Panc1 (cell line): ENCODE data around the gene SSNA1. TPM values are rescaled to one million over a fixed set of nuclear protein-coding genes. Genes with fewer than 3 reads are reported as not detected.

Experiments used
- ATAC-seq: fragments of 200-7000 bp; cut with Tn5 transposase; 2 replicates; pipeline ENCODE4 v1.9.1; 2020; ENCODE audit warnings: mild to moderate bottlenecking, moderate library complexity
- BruUV-seq: library from RNA; stranded (reverse); fragments of 400-500 nt; replicated peaks from 2 replicates; lab custom pipeline; 2021; lab: Mats Ljungman, UMichigan
- CTCF ChIA-PET: fragments of 300-600 bp; sonication (Branson Sonifier 250); formaldehyde crosslinking; loops from one replicate; lab custom pipeline; 2022; ENCODE audit warnings: antibody characterized with exemption; lab: Charles Lee
- POLR2A ChIA-PET: fragments of 300-600 bp; sonication (Branson Sonifier 250); formaldehyde crosslinking; loops from one replicate; lab custom pipeline; 2022; ENCODE audit warnings: antibody characterized with exemption; lab: Charles Lee
- DNase-seq: peaks from one replicate; pipeline ENCODE4 v3.0.0-alpha.2; 2010; ENCODE audit warnings: low read depth, low spot score
- H3K27ac ChIP-seq: 2 replicates; pipeline ENCODE4 v1.5.1; 2011; ENCODE audit warnings: mild to moderate bottlenecking, low read length, inconsistent platforms
- H3K27me3 ChIP-seq: fragments of 200-500 bp; sonication (Bioruptor generic); 2 replicates; pipeline ENCODE4 v1.6.0; 2014; ENCODE audit warnings: low read length, inconsistent platforms; ENCODE audit not compliant: control insufficient read depth, insufficient read depth
- H3K36me3 ChIP-seq: fragments of 200-500 bp; sonication (Bioruptor generic); 2 replicates; pipeline ENCODE4 v1.5.1; 2014; ENCODE audit warnings: inconsistent platforms, mild to moderate bottlenecking, low read length, moderate library complexity; ENCODE audit not compliant: control insufficient read depth, insufficient read depth
- H3K4me1 ChIP-seq: 2 replicates; pipeline ENCODE4 v1.5.1; 2011; ENCODE audit warnings: inconsistent platforms, mild to moderate bottlenecking, low read length, moderate library complexity; ENCODE audit not compliant: control insufficient read depth, insufficient read depth
- H3K4me3 ChIP-seq, 2 experiments: 2 replicates each; pipeline ENCODE4 v1.5.1; 2011 to 2012; ENCODE audit warnings: low read depth in 2 of 2, low read length in 2 of 2, mild to moderate bottlenecking in 2 of 2, inconsistent platforms in 1 of 2, moderate library complexity in 1 of 2
- H3K9me3 ChIP-seq: fragments of 200-500 bp; sonication (Bioruptor generic); 2 replicates; pipeline ENCODE4 v1.5.1; 2014; ENCODE audit warnings: low read depth, mild to moderate bottlenecking, inconsistent platforms, low read length, moderate library complexity; ENCODE audit not compliant: control insufficient read depth, insufficient read depth
- POLR2AphosphoS5 ChIP-seq: IDR thresholded peaks from 2 replicates; pipeline ENCODE4 v1.6.1; 2012; ENCODE audit warnings: mild to moderate bottlenecking, low read depth, low read length, moderate library complexity
- SIN3A ChIP-seq: IDR thresholded peaks from 2 replicates; pipeline ENCODE4 v1.6.1; 2012; ENCODE audit warnings: low read depth, mild to moderate bottlenecking, low read length, moderate library complexity, borderline replicate concordance; ENCODE audit not compliant: insufficient read depth
- TCF7L2 ChIP-seq: IDR thresholded peaks from 2 replicates; pipeline ENCODE4 v1.6.1; 2011; ENCODE audit warnings: mild to moderate bottlenecking, low read depth, low read length, inconsistent platforms
- in situ Hi-C: cut with HindIII; loops from 2 replicates; pipeline ENCODE4 v1.10.0; 2016; ENCODE audit warnings: low sequenced_read_pairs, low pct_unique_long_range_greater_than_20kb
- intact Hi-C: fragments of 100-400 bp; cut with micrococcal nuclease; formaldehyde crosslinking; loops from one replicate; pipeline ENCODE4 v1.10.0; 2022; ENCODE audit not compliant: unreplicated experiment
- total RNA-seq: library from RNA; stranded (reverse); gene quantifications from one replicate; pipeline ENCODE4 v1.2.1, GENCODE V29; 2021; ENCODE audit not compliant: unreplicated experiment
- TF ChIP-seq, protein P1 (sequence below): fragments of 450-650 bp; IDR thresholded peaks from 2 replicates; pipeline ENCODE4 v1.5.1; 2017; ENCODE audit warnings: mild to moderate bottlenecking
- TF ChIP-seq, protein P2 (sequence below), 2 experiments: IDR thresholded peaks; 2 replicates each; pipeline ENCODE4 v1.6.1; 2011 to 2012; ENCODE audit warnings: low read depth in 2 of 2, control low read depth in 1 of 2, low read length in 1 of 2, mild to moderate bottlenecking in 1 of 2, moderate library complexity in 1 of 2; ENCODE audit not compliant: insufficient read depth in 1 of 2

SSNA1 gene
- total RNA-seq, 1 experiment from 2014 or later: 86.9 TPM

DNA sequence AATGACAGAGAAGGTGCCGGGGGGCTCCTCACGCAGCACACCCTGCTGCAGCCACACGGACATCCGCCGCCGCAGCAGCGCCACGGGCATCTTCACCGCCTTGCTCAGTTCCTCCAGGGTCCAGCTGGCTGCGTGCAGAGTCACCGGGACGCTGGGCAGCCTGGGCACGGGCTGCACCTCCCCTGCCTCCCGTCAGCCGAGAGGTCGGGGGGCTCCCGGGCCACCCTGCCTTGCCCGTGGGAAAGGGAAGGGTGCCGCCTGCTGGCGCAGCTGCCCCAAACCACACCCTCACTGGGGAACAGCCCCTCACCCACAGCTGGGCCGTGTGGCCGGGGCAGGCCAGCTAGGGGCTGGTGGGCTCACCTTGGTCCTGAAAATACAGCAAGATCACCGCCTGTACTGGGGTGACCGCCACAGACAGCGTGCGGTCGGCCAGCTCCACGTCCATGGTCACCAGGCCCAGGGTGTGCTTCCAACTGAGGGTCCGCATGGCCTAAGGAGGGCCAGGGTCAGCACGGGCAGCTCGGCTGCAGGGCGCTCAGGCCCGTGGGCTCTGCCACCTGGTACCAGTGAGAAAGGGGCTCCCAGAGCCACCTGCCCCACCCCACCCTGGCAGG, 13.0 kb upstream of the SSNA1 start:
- POLR2A ChIA-PET: no interaction called here
- no peak overlapping the region for H3K27ac ChIP-seq
- ATAC-seq: no peak
- H3K4me3 ChIP-seq: no peak overlapping the region
- intact Hi-C loops (no loop called here), in situ Hi-C loops (no loop called here)
- no peaks in the 10 kb centered on the region for H3K9me3 ChIP-seq
- no peaks in the 10 kb centered on the region for H3K36me3 ChIP-seq
- TF ChIP-seq POLR2AphosphoS5 (no peak), SIN3A (no peak), TCF7L2 (no peak)
- TF ChIP-seq, protein P1, sequence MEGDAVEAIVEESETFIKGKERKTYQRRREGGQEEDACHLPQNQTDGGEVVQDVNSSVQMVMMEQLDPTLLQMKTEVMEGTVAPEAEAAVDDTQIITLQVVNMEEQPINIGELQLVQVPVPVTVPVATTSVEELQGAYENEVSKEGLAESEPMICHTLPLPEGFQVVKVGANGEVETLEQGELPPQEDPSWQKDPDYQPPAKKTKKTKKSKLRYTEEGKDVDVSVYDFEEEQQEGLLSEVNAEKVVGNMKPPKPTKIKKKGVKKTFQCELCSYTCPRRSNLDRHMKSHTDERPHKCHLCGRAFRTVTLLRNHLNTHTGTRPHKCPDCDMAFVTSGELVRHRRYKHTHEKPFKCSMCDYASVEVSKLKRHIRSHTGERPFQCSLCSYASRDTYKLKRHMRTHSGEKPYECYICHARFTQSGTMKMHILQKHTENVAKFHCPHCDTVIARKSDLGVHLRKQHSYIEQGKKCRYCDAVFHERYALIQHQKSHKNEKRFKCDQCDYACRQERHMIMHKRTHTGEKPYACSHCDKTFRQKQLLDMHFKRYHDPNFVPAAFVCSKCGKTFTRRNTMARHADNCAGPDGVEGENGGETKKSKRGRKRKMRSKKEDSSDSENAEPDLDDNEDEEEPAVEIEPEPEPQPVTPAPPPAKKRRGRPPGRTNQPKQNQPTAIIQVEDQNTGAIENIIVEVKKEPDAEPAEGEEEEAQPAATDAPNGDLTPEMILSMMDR: no peak; the same call in 1 of the 2 replicates
- TF ChIP-seq, protein P2, sequence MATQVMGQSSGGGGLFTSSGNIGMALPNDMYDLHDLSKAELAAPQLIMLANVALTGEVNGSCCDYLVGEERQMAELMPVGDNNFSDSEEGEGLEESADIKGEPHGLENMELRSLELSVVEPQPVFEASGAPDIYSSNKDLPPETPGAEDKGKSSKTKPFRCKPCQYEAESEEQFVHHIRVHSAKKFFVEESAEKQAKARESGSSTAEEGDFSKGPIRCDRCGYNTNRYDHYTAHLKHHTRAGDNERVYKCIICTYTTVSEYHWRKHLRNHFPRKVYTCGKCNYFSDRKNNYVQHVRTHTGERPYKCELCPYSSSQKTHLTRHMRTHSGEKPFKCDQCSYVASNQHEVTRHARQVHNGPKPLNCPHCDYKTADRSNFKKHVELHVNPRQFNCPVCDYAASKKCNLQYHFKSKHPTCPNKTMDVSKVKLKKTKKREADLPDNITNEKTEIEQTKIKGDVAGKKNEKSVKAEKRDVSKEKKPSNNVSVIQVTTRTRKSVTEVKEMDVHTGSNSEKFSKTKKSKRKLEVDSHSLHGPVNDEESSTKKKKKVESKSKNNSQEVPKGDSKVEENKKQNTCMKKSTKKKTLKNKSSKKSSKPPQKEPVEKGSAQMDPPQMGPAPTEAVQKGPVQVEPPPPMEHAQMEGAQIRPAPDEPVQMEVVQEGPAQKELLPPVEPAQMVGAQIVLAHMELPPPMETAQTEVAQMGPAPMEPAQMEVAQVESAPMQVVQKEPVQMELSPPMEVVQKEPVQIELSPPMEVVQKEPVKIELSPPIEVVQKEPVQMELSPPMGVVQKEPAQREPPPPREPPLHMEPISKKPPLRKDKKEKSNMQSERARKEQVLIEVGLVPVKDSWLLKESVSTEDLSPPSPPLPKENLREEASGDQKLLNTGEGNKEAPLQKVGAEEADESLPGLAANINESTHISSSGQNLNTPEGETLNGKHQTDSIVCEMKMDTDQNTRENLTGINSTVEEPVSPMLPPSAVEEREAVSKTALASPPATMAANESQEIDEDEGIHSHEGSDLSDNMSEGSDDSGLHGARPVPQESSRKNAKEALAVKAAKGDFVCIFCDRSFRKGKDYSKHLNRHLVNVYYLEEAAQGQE (IDR thresholded peaks at IDR 0.05; ENCODE audit: insufficient read depth in 1 of 2, low read depth in 2 of 2, low read length in 1 of 2): no peak
- H3K4me1 ChIP-seq: peaks cover 1% of the 10 kb centered on the region; the same call in 1 of the 2 replicates
- CTCF ChIA-PET: interaction anchor here (0.9 kb wide), 1 partner anchor 52 kb away, joined by 3 read pairs; the partner anchor contains the start of gene RNF224
- DNase-seq: no peak
- BruUV-seq: no TSS peak
- no peaks in the 10 kb centered on the region for H3K27me3 ChIP-seq

DNA sequence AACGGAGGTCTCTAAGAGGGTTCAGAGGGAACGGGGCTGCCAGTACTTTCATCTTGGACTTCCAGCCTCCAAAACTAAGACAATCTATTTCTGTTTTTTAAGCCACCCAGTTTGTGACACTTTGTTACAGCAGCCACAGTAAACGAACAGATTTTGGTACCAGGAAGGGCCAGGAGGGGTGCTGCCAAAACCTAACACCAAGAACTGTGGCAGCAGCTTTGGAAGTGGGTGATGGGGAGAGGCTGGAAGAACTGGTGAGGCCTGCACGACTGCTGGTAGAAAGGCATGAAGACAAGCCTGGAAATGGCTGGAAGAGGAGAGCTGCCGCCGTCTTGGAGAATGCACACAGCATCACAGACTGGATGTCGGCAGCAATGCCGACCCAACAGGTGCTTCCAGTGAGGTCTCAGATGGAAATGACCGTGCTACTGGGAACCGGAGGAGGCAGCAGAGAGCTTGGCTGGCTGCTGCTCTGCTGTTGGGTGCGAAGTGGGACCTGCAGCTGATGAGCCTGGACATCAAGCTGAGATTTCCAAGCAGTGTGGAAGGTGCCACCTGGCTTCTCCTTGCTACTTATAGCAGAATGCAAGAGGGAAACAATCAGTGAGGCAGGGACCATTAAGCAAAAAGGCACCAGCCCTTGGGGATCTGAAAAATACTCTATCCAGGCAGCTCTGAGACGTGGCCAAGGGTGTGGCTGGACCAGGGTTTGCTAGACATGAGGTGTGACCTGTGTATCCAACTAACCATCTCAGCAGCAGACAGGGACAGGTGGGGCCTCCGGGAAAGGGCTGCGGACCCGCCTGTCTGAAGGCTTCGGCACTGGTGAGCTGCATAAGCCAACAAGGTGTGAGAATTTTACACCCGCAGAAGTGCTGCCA, 11.9 kb upstream of the SSNA1 start:
- in situ Hi-C loops: no loop called here
- ATAC-seq (peak; percentile 70), DNase-seq (no peak)
- ChIA-PET POLR2A (interaction anchor here (0.6 to 0.9 kb wide), 2 partner anchors 25 to 47 kb away, joined by 3 to 21 read pairs; no protein-coding TSS in a partner anchor), CTCF (interaction anchor here (0.7 to 1.0 kb wide), 3 partner anchors 51 to 62 kb away, joined by 3 to 4 read pairs (median 4); partner anchors contain the start of gene RNF224)
- Histone ChIP-seq H3K27ac (no peak overlapping the region), H3K36me3 (no peaks in the 10 kb centered on the region), H3K4me3 (no peak overlapping the region), H3K4me1 (no peaks in the 10 kb centered on the region), H3K27me3 (no peaks in the 10 kb centered on the region), H3K9me3 (no peaks in the 10 kb centered on the region)
- intact Hi-C loops: no loop called here
- no TSS peak for BruUV-seq
- no peak for TF ChIP-seq TCF7L2
- TF ChIP-seq, protein P1: peak; percentile 78; the same call in 1 of the 2 replicates
